HTERT RPE-1 (cell line): ENCODE data around the gene NPTX2.

Experiments used
- in situ Hi-C: fragments of 300-500 bp; cut with MboI; formaldehyde crosslinking; loops from 4 replicates; pipeline ENCODE4 v1.14.3; 2020; ENCODE audit warnings: low sequenced_read_pairs

NPTX2 gene

GRCh38 chr7:98617960-98618418, 904 bp downstream of the NPTX2 start:
- in situ Hi-C loops = no loop called here

- in situ Hi-C loops = no loop called here
Measured at GRCh38 chr7:98618786-98619185, 1.7 kb downstream of the NPTX2 start.

- in situ Hi-C loops = no loop called here
Measured at GRCh38 chr7:98619450-98620321, 2.6 kb downstream of the NPTX2 start.

- in situ Hi-C loops = no loop called here
Measured at GRCh38 chr7:98621573-98622482, 4.7 kb downstream of the NPTX2 start.

- in situ Hi-C loops = no loop called here
Measured at GRCh38 chr7:98622926-98623325, 5.8 kb downstream of the NPTX2 start.

GRCh38 chr7:98624846-98625420, 7.8 kb downstream of the NPTX2 start:
- in situ Hi-C loops = no loop called here

GRCh38 chr7:98626460-98627412, 9.7 kb downstream of the NPTX2 start:
- in situ Hi-C loops = no loop called here

GRCh38 chr7:98627413-98627790, 10.3 kb downstream of the NPTX2 start:
- in situ Hi-C loops = no loop called here

GRCh38 chr7:98628418-98628817, 11.3 kb downstream of the NPTX2 start:
- in situ Hi-C loops = no loop called here

- in situ Hi-C loops = no loop called here
Measured at GRCh38 chr7:98629001-98629431, 11.9 kb downstream of the NPTX2 start.

GRCh38 chr7:98630149-98630548, 13.1 kb downstream of the NPTX2 start:
- in situ Hi-C loops = no loop called here

GRCh38 chr7:98630770-98631169, 13.7 kb downstream of the NPTX2 start:
- in situ Hi-C loops = no loop called here

- in situ Hi-C loops = no loop called here
Measured at GRCh38 chr7:98638853-98639252, 21.8 kb downstream of the NPTX2 start.

- in situ Hi-C loops = no loop called here
Measured at GRCh38 chr7:98640375-98640774, 23.3 kb downstream of the NPTX2 start.

- in situ Hi-C loops = no loop called here
Measured at GRCh38 chr7:98641646-98642500, 24.8 kb downstream of the NPTX2 start.

GRCh38 chr7:98643236-98643985, 26.3 kb downstream of the NPTX2 start:
- in situ Hi-C loops = no loop called here

GRCh38 chr7:98646465-98646864, 29.4 kb downstream of the NPTX2 start:
- in situ Hi-C loops = no loop called here

GRCh38 chr7:98647326-98647725, 30.2 kb downstream of the NPTX2 start:
- in situ Hi-C loops = no loop called here

- in situ Hi-C loops = no loop called here
Measured at GRCh38 chr7:98651760-98652159, 34.7 kb downstream of the NPTX2 start.
